ENCODE results near the gene ERFL. TPM values are rescaled to one million over a fixed set of nuclear protein-coding genes. Genes with fewer than 3 reads are reported as not detected.

The ERFL gene
- total RNA-seq: under 1 TPM; 0.28 to 0.41 TPM

DNA sequence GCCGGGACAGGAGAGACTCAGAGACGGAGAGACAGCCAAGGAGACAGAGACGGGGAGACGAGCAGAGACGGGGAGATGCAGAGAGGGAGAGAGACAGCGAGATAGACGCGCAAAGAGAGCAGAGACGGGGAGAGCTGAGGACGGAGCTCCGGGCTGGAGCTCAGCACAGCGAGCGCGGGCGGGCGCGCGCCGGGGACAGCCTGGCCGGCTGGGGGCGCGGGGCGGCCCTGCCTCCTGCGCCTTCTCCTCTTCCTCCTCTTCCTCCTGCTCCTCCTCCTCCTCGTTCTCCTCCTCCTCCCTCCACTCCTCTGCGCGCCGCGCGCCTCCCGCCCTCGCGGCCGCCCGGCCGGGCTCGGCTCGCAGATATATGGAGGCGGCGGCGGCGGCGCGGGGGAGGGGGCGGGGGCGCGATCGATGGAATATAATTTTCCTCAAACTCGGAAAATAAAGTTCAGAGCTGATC lies at the start of gene ERFL:
Gene ERFL, minus strand, starts transcription at position 229 of the 463 bp plus-strand sequence. CDS start 15,530 bp downstream, outside the sequence.
- no peaks in the 10 kb centered on the region for H3K9me3 ChIP-seq
- no peak for ATAC-seq (ENCODE audit: insufficient number of reproducible peaks, low FRiP score, low read depth)
- H3K27me3 ChIP-seq (replicated peaks; ENCODE audit: insufficient read depth): peaks cover 19% of the 10 kb centered on the region
- no peaks in the 10 kb centered on the region for H3K36me3 ChIP-seq
- TF ChIP-seq, protein P1, sequence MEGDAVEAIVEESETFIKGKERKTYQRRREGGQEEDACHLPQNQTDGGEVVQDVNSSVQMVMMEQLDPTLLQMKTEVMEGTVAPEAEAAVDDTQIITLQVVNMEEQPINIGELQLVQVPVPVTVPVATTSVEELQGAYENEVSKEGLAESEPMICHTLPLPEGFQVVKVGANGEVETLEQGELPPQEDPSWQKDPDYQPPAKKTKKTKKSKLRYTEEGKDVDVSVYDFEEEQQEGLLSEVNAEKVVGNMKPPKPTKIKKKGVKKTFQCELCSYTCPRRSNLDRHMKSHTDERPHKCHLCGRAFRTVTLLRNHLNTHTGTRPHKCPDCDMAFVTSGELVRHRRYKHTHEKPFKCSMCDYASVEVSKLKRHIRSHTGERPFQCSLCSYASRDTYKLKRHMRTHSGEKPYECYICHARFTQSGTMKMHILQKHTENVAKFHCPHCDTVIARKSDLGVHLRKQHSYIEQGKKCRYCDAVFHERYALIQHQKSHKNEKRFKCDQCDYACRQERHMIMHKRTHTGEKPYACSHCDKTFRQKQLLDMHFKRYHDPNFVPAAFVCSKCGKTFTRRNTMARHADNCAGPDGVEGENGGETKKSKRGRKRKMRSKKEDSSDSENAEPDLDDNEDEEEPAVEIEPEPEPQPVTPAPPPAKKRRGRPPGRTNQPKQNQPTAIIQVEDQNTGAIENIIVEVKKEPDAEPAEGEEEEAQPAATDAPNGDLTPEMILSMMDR (IDR thresholded peaks at IDR 0.05): no peak
- no peak for DNase-seq (ENCODE audit: low spot score)
- H3K27ac ChIP-seq: no peak within 1 kb of the TSS
- H3K4me1 ChIP-seq (ENCODE audit: control insufficient read depth in 1 of 2, low read depth in 2 of 2): peaks cover 9 to 12% of the 10 kb centered on the region in 2 donors
- H3K4me3 ChIP-seq: peak within 1 kb of the TSS; percentile 69

DNA sequence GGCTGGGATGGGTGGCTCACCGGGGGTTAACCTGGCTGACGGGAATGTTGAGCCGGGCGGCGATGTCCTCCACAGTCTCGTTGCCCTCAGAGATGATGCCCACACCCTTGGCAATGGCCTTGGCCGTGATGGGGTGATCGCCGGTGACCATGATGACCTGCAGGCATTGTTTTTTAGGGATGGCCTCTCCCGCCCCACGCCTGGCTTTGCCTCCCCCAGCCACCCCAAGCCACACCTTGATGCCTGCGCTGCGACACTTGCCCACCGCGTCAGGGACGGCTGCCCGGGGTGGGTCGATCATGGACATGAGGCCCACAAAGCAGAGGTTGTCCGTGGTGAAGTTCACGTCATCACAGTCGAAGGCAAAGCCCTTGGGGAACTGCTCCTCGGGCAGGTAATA lies 49.7 kb upstream of the ERFL start:
- Histone ChIP-seq H3K27ac (no peak overlapping the region), H3K27me3 (replicated peaks; ENCODE audit: insufficient read depth) (no peaks in the 10 kb centered on the region), H3K4me3 (no peak overlapping the region), H3K9me3 (no peaks in the 10 kb centered on the region), H3K4me1 (ENCODE audit: control insufficient read depth in 1 of 2, low read depth in 2 of 2) (no peaks in the 10 kb centered on the region), H3K36me3 (no peaks in the 10 kb centered on the region)
- DNase-seq (ENCODE audit: low spot score) (no peak), ATAC-seq (ENCODE audit: insufficient number of reproducible peaks, low FRiP score, low read depth) (no peak)
- TF ChIP-seq, protein P1 (IDR thresholded peaks at IDR 0.05): no peak

DNA sequence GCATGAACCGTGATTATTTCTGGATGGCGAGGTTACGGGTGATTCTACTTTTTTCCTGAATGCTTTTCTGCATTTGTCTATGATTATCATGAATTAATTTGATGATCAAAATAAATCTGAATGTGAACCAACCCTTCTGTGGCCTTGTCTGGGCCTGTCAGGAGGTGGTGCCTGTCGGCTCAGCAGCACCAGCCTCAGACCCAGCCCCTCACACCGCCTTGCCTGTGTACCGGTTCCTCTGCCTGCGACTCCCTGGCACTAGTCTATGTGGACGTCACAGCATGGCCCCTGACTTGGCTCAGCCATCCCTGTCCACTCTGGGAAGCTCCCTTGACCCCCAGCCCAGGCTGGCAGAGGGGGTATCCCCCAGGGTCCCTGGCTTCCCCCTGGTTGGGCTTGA lies 46.4 kb upstream of the ERFL start:
- H3K9me3 ChIP-seq: no peaks in the 10 kb centered on the region
- TF ChIP-seq, protein P1 (IDR thresholded peaks at IDR 0.05): no peak
- H3K36me3 ChIP-seq: no peaks in the 10 kb centered on the region
- no peak overlapping the region for H3K27ac ChIP-seq
- no peaks in the 10 kb centered on the region for H3K4me1 ChIP-seq (ENCODE audit: control insufficient read depth in 1 of 2, low read depth in 2 of 2)
- DNase-seq (ENCODE audit: low spot score) (no peak), ATAC-seq (ENCODE audit: insufficient number of reproducible peaks, low FRiP score, low read depth) (no peak)
- no peak overlapping the region for H3K4me3 ChIP-seq
- H3K27me3 ChIP-seq (replicated peaks; ENCODE audit: insufficient read depth): no peaks in the 10 kb centered on the region

DNA sequence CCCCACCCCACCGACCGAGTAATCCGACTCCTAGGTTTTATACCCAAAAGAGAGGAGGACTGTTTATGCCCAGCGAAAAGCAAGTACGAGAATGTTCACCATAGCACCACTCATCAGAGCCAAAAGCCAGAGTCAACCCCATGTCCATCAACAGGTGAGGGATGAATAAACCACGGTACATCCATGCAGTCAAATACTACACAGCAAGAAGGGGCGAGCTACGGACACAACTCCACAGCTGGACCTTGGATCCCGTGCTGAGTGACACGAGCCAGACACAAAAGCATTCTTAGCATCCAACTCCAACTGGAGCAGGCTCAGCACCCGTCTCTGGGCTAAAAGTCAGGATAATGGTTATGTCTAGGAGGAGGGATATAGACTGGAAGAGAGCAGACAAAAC lies 43.1 kb upstream of the ERFL start:
- no peak for ATAC-seq (ENCODE audit: insufficient number of reproducible peaks, low FRiP score, low read depth)
- TF ChIP-seq, protein P1 (IDR thresholded peaks at IDR 0.05): no peak
- Histone ChIP-seq H3K9me3 (no peaks in the 10 kb centered on the region), H3K4me1 (ENCODE audit: control insufficient read depth in 1 of 2, low read depth in 2 of 2) (no peaks in the 10 kb centered on the region), H3K27ac (no peak overlapping the region), H3K4me3 (no peak overlapping the region), H3K36me3 (no peaks in the 10 kb centered on the region), H3K27me3 (replicated peaks; ENCODE audit: insufficient read depth) (no peaks in the 10 kb centered on the region)
- DNase-seq (ENCODE audit: low spot score): no peak

DNA sequence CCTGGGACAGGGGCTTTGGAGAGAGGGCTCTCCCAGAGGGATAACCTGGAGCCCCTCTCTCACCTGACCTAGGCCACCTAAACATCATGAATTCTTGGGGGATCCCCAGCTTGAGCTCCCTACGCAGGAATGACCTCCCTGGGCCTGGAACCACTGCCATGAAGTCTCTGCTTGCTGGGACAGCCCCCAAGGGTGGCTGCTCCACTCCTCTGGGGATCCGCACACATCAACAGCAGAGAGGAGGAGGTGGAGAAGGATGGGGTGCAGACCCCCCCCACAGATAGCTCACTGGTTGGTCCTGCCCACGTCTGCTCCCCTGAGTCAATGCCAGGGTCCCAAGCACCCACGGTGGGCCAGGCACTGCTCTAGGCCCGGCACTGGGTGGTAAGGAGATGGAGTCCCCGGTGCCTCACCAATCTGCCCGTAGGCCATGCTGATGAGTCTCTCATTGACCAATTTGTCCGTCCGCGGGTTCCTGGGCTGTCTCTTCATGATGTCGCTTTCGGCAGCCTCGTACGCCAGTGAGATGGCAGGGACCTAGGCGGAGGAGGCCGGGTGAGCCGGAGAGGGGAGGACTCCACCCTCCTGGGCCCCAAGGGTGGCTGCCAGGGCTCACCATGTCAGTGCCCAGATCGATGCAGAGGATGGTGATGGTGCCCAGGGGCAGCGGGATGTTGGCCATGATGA lies 41.7 kb upstream of the ERFL start:
- H3K27ac ChIP-seq: no peak overlapping the region
- DNase-seq (ENCODE audit: low spot score) (no peak), ATAC-seq (ENCODE audit: insufficient number of reproducible peaks, low FRiP score, low read depth) (no peak)
- H3K9me3 ChIP-seq: no peaks in the 10 kb centered on the region
- no peak overlapping the region for H3K4me3 ChIP-seq
- TF ChIP-seq, protein P1 (IDR thresholded peaks at IDR 0.05): no peak
- no peaks in the 10 kb centered on the region for H3K27me3 ChIP-seq (replicated peaks; ENCODE audit: insufficient read depth)
- H3K36me3 ChIP-seq: no peaks in the 10 kb centered on the region
- no peaks in the 10 kb centered on the region for H3K4me1 ChIP-seq (ENCODE audit: control insufficient read depth in 1 of 2, low read depth in 2 of 2)
